Activated CD4-positive, alpha-beta T cell treated with anti-CD3 and anti-CD28 coated beads for 36 hours (primary cell): ENCODE measurements around the gene ZMIZ1. TPM values are rescaled to one million over a fixed set of nuclear protein-coding genes. Genes with fewer than 3 reads are reported as not detected.

Source experiments
- ATAC-seq: fragments of 200-7000 bp; cut with Tn5 transposase; one replicate; pipeline ENCODE4 v1.10.0; 2021; ENCODE audit warnings: mild to moderate bottlenecking, moderate library complexity
- CTCF ChIA-PET: fragments of 350-600 bp; sonication (Branson Sonifier 250); formaldehyde crosslinking; loops from one replicate; lab custom pipeline; 2021; ENCODE audit warnings: antibody characterized with exemption; lab: Charles Lee
- POLR2A ChIA-PET: fragments of 350-600 bp; sonication (Branson Sonifier 250); formaldehyde crosslinking; loops from one replicate; lab custom pipeline; 2021; ENCODE audit warnings: antibody characterized with exemption, inconsistent platforms; lab: Charles Lee
- DNase-seq: peaks from one replicate; pipeline ENCODE4 v3.0.0-alpha.2; 2020
- H3K27ac Mint-ChIP-seq: one replicate; pipeline ENCODE4 v1.8.0; 2021; ENCODE audit warnings: mixed read lengths
- H3K27me3 Mint-ChIP-seq: one replicate; pipeline ENCODE4 v1.8.0; 2021; ENCODE audit warnings: mixed read lengths
- H3K36me3 Mint-ChIP-seq: one replicate; pipeline ENCODE4 v1.8.0; 2021; ENCODE audit warnings: low read depth, mixed read lengths
- H3K4me1 Mint-ChIP-seq: one replicate; pipeline ENCODE4 v1.8.0; 2021; ENCODE audit warnings: mixed read lengths
- H3K4me3 Mint-ChIP-seq: one replicate; pipeline ENCODE4 v1.8.0; 2021; ENCODE audit warnings: mild to moderate bottlenecking, moderate library complexity, mixed read lengths
- H3K9me3 Mint-ChIP-seq: one replicate; pipeline ENCODE4 v1.8.0; 2021; ENCODE audit warnings: low read depth, mixed read lengths
- intact Hi-C, 2 experiments: fragments of 100-400 bp; cut with DNase I in 1 of 2; cut with micrococcal nuclease in 1 of 2; formaldehyde crosslinking; loops; one replicate each; pipeline versions ENCODE4 v1.14.2 to v1.15.1; 2022 to 2024; cut with DNase I, micrococcal nuclease
- total RNA-seq, 2 experiments: library from RNA; stranded (reverse); gene quantifications; one replicate each; pipeline ENCODE4 v1.2.3, GENCODE V29; 2021

ZMIZ1 gene
- total RNA-seq, 2 experiments from 2014 or later = 33.9 to 34.3 TPM

- Mint-ChIP-seq H3K9me3 (no peaks in the 10 kb centered on the region), H3K36me3 (no peaks in the 10 kb centered on the region), H3K4me3 (no peak overlapping the region), H3K4me1 (no peaks in the 10 kb centered on the region), H3K27ac (no peak overlapping the region), H3K27me3 (no peaks in the 10 kb centered on the region)
- ChIA-PET CTCF (interaction anchor here (0.7 to 1.5 kb wide), 4 partner anchors 12 to 77 kb away, joined by 3 to 9 read pairs (median 5); no protein-coding TSS in a partner anchor), POLR2A (no interaction called here)
- ATAC-seq (no peak), DNase-seq (no peak)
- intact Hi-C loops = no loop called here
Observed at GRCh38 chr10:79182781-79183467, 114.2 kb downstream of the ZMIZ1 start.

GRCh38 chr10:79183468-79183865, 114.7 kb downstream of the ZMIZ1 start:
- Mint-ChIP-seq H3K27me3 (no peaks in the 10 kb centered on the region), H3K4me1 (no peaks in the 10 kb centered on the region), H3K36me3 (no peaks in the 10 kb centered on the region), H3K4me3 (no peak overlapping the region), H3K27ac (no peak overlapping the region), H3K9me3 (no peaks in the 10 kb centered on the region)
- POLR2A ChIA-PET = interaction anchor here (0.5 kb wide), 1 partner anchor 49 kb away, joined by 3 read pairs; no protein-coding TSS in a partner anchor
- intact Hi-C loops = no loop called here
- CTCF ChIA-PET = interaction anchor here (0.7 to 1.5 kb wide), 3 partner anchors 12 to 77 kb away, joined by 3 to 6 read pairs (median 4); no protein-coding TSS in a partner anchor
- ATAC-seq (no peak), DNase-seq (no peak)

- no peaks in the 10 kb centered on the region for H3K4me1 Mint-ChIP-seq
- H3K36me3 Mint-ChIP-seq = no peaks in the 10 kb centered on the region
- POLR2A ChIA-PET = interaction anchor here (0.5 kb wide), 1 partner anchor 49 kb away, joined by 3 read pairs; no protein-coding TSS in a partner anchor
- H3K27ac Mint-ChIP-seq = no peak overlapping the region
- no peak for ATAC-seq
- DNase-seq = no peak
- intact Hi-C loops = no loop called here
- no peaks in the 10 kb centered on the region for H3K9me3 Mint-ChIP-seq
- no peak overlapping the region for H3K4me3 Mint-ChIP-seq
- CTCF ChIA-PET = interaction anchor here (1.0 to 1.5 kb wide), 2 partner anchors 12 to 13 kb away, joined by 4 to 6 read pairs; no protein-coding TSS in a partner anchor
- no peaks in the 10 kb centered on the region for H3K27me3 Mint-ChIP-seq
Observed at GRCh38 chr10:79184145-79184625, 115.4 kb downstream of the ZMIZ1 start.

- Mint-ChIP-seq H3K36me3 (no peaks in the 10 kb centered on the region), H3K4me3 (no peak overlapping the region), H3K27me3 (no peaks in the 10 kb centered on the region), H3K9me3 (no peaks in the 10 kb centered on the region), H3K27ac (no peak overlapping the region), H3K4me1 (no peaks in the 10 kb centered on the region)
- DNase-seq (no peak), ATAC-seq (no peak)
- ChIA-PET CTCF (no interaction called here), POLR2A (no interaction called here)
- intact Hi-C loops = no loop called here
Observed at GRCh38 chr10:79184657-79185056, 115.9 kb downstream of the ZMIZ1 start.

GRCh38 chr10:79185067-79185774, 116.5 kb downstream of the ZMIZ1 start:
- Mint-ChIP-seq H3K4me1 (no peaks in the 10 kb centered on the region), H3K27ac (no peak overlapping the region), H3K4me3 (no peak overlapping the region), H3K36me3 (no peaks in the 10 kb centered on the region), H3K27me3 (no peaks in the 10 kb centered on the region), H3K9me3 (no peaks in the 10 kb centered on the region)
- no peak for DNase-seq
- ChIA-PET POLR2A (no interaction called here), CTCF (interaction anchor here (0.7 kb wide), 1 partner anchor 15 kb away, joined by 3 read pairs; no protein-coding TSS in a partner anchor)
- intact Hi-C loops = no loop called here
- ATAC-seq = no peak

- CTCF ChIA-PET = interaction anchor here (0.7 kb wide), 1 partner anchor 16 kb away, joined by 3 read pairs; no protein-coding TSS in a partner anchor
- intact Hi-C loops = no loop called here
- H3K27ac Mint-ChIP-seq = no peak overlapping the region
Observed at GRCh38 chr10:79185796-79186374, 117.1 kb downstream of the ZMIZ1 start.

GRCh38 chr10:79186486-79187120, 117.8 kb downstream of the ZMIZ1 start:
- DNase-seq (no peak), ATAC-seq (no peak)
- H3K4me3 Mint-ChIP-seq = no peak overlapping the region
- no peaks in the 10 kb centered on the region for H3K27me3 Mint-ChIP-seq
- H3K4me1 Mint-ChIP-seq = no peaks in the 10 kb centered on the region
- CTCF ChIA-PET = interaction anchor here (0.6 to 1.2 kb wide), 3 partner anchors 9 to 42 kb away, joined by 3 to 5 read pairs (median 4); no protein-coding TSS in a partner anchor
- no peak overlapping the region for H3K27ac Mint-ChIP-seq
- POLR2A ChIA-PET = no interaction called here
- intact Hi-C loops = no loop called here
- no peaks in the 10 kb centered on the region for H3K36me3 Mint-ChIP-seq
- peaks cover 2% of the 10 kb centered on the region for H3K9me3 Mint-ChIP-seq

More at GRCh38 chr10:79185796-79186374, 117.1 kb downstream of the ZMIZ1 start:
- H3K36me3 Mint-ChIP-seq = no peaks in the 10 kb centered on the region
- no peaks in the 10 kb centered on the region for H3K4me1 Mint-ChIP-seq
- peaks cover under 1% of the 10 kb centered on the region for H3K9me3 Mint-ChIP-seq
- H3K27me3 Mint-ChIP-seq = no peaks in the 10 kb centered on the region
- DNase-seq (no peak), ATAC-seq (no peak)
- POLR2A ChIA-PET = no interaction called here
- H3K4me3 Mint-ChIP-seq = no peak overlapping the region

GRCh38 chr10:79187121-79187940, 118.6 kb downstream of the ZMIZ1 start:
- Mint-ChIP-seq H3K9me3 (peaks cover 2% of the 10 kb centered on the region), H3K27me3 (no peaks in the 10 kb centered on the region), H3K4me3 (no peak overlapping the region), H3K27ac (no peak overlapping the region), H3K36me3 (no peaks in the 10 kb centered on the region), H3K4me1 (no peaks in the 10 kb centered on the region)
- ATAC-seq = no peak
- ChIA-PET CTCF (interaction anchor here (0.5 to 1.2 kb wide), 5 partner anchors 8 to 480 kb away, joined by 3 to 5 read pairs (median 3); no protein-coding TSS in a partner anchor), POLR2A (no interaction called here)
- intact Hi-C loops = no loop called here
- DNase-seq = no peak

GRCh38 chr10:79188154-79188965, 119.6 kb downstream of the ZMIZ1 start:
- intact Hi-C loops = no loop called here
- Mint-ChIP-seq H3K9me3 (peaks cover 2% of the 10 kb centered on the region), H3K27me3 (no peaks in the 10 kb centered on the region), H3K36me3 (no peaks in the 10 kb centered on the region), H3K27ac (no peak overlapping the region), H3K4me1 (no peaks in the 10 kb centered on the region), H3K4me3 (no peak overlapping the region)
- ChIA-PET CTCF (interaction anchor here (0.5 to 1.3 kb wide), 5 partner anchors 7 to 481 kb away, joined by 3 to 6 read pairs (median 4); no protein-coding TSS in a partner anchor), POLR2A (no interaction called here)
- DNase-seq = no peak
- ATAC-seq = no peak

- Mint-ChIP-seq H3K36me3 (no peaks in the 10 kb centered on the region), H3K27me3 (no peaks in the 10 kb centered on the region), H3K27ac (no peak overlapping the region), H3K4me1 (no peaks in the 10 kb centered on the region), H3K9me3 (peaks cover 2% of the 10 kb centered on the region), H3K4me3 (no peak overlapping the region)
- POLR2A ChIA-PET = no interaction called here
- CTCF ChIA-PET = interaction anchor here (0.6 to 1.3 kb wide), 4 partner anchors 9 to 342 kb away, joined by 3 to 6 read pairs (median 3); no protein-coding TSS in a partner anchor
- DNase-seq (no peak), ATAC-seq (no peak)
- intact Hi-C loops = no loop called here
Observed at GRCh38 chr10:79189181-79189580, 120.4 kb downstream of the ZMIZ1 start.
